ENCODE measurements around the gene SERINC4. TPM values are rescaled to one million over a fixed set of nuclear protein-coding genes. Genes with fewer than 3 reads are reported as not detected.
"Not testable (repeated sequence)": the region's sequence is repeated elsewhere in the genome, so short reads cannot be mapped to it uniquely, and the experiment has no call there.

Gene SERINC4
- total RNA-seq: not detected in 2 replicates

GRCh38 chr15:43799945-43800285 lies at the start of gene SERINC4:
Gene SERINC4 (minus strand): TSS chr15:43800220. CDS start chr15:43799986, 234 bp downstream.
- no peak for DNase-seq

- DNase-seq: no peak
Observed at GRCh38 chr15:43845421-43845820, 45.4 kb upstream of the SERINC4 start.

GRCh38 chr15:43832485-43832884 lies 32.5 kb upstream of the SERINC4 start:
- DNase-seq: not testable (repeated sequence)

- not testable (repeated sequence) for DNase-seq
Observed at GRCh38 chr15:43831519-43832052, 31.6 kb upstream of the SERINC4 start.

- not testable (repeated sequence) for DNase-seq
Observed at GRCh38 chr15:43830691-43831275, 30.8 kb upstream of the SERINC4 start.

DNA sequence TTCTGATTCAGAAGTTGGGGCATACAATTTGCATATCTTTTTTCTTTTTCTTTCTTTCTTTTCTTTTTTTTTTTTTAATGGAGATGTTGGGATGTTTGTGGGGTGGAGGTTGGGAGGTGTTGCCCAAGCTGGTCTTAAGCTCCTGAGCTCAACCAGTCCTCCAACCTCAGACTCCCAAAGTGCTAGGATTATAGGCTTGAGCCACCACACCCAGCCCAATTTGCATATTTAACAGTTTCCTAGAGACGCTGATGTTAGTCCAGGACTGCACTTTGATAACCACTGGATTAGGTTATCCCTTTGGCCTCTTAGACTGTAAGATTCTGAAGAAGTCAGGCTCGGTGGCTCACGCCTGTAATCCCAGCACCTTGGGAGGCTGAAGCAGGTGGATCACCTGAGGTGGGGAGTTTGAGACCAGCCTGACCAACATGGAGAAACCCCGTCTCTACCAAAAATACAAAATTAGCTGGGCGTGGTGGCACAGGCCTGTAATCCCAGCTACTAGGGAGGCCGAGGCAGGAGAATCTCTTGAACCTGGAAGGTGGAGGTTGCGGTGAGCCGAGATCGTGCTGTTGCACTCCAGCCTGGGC lies 30.0 kb upstream of the SERINC4 start:
- not testable (repeated sequence) for DNase-seq

GRCh38 chr15:43828061-43828657 lies 28.1 kb upstream of the SERINC4 start:
- DNase-seq: peak; percentile 11

GRCh38 chr15:43826508-43827341 lies 26.7 kb upstream of the SERINC4 start, which contains the start of gene WDR76:
Gene WDR76 (plus strand): TSS chr15:43827002. CDS start chr15:43827033, 31 bp downstream.
- peak; percentile 86 for DNase-seq

DNA sequence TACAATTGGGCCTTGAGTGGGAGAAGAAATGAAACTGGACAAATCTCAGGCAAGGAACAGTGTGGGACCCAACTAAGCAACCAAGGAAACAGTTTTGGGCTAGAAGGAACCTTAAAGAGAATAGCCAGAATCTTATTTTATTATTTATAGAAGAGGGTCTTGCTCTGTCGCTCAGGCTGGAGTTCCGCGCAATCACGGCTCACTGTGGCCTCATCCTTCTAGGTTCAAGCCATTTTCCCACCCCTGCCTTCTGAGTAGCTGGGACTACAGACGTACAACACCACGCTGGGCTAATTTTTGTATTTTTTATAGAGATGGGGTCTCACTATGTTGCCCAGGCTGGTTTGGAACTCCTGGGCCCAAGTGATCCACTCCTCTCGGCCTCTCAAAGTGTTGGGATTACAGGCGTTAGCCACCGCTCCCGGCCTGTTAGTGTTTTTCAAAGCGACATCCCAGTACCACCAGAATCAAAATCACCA lies 26.0 kb upstream of the SERINC4 start:
- no peak for DNase-seq

- not testable (repeated sequence) for DNase-seq
Observed at GRCh38 chr15:43825305-43825704, 25.3 kb upstream of the SERINC4 start.

DNA sequence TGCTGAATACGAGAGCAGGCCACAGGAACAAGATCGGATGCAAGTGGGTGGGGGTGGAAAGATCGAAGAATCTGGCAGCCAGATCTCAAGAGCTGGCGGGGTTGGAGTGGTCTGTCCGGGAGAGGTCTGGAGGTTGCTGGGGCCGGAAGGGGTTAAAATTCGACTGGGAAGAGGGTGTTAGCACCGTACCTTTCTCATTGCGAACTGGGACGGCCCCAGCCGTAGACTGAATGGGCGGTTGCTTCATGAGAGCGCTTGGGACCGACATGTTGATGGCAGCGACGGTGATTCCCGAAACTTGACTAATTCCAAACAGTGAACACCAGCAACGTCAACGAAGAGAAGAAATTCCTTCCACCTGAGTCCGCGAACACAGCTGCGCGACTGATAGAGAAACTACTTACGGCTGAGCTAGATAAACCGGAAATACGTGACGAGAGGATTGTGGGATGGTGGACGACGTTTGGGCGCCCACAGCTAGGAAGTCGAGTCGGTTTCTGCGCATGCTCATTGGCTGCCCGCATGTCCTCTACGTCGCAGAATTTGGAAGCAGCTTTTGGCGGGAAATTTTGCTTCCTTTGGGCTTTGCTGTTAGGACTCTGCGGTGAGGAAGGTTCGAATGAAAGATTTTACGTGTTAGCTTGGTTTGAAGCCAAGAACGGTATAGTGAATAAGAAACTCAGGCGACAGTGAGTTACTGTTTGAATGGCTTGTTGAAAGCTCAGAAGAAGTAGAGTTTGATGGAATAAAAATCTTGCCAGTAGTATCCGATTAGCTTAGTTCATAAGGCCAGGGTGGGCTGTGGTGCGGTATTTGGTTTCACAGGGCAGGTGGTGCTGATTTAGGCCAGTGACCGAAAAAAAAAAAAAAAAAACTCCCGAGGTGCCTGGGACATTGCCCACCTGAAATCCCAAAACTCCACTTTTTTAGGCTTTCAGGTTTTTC lies 24.6 kb upstream of the SERINC4 start, which contains the start of gene MFAP1:
MFAP1 (minus strand) TSS at position 389 of the 945 bp plus-strand sequence; CDS start at position 268, 121 bp downstream.
- DNase-seq: peak; percentile 98

- no peak for DNase-seq
Observed at GRCh38 chr15:43821505-43821904, 21.5 kb upstream of the SERINC4 start.

DNA sequence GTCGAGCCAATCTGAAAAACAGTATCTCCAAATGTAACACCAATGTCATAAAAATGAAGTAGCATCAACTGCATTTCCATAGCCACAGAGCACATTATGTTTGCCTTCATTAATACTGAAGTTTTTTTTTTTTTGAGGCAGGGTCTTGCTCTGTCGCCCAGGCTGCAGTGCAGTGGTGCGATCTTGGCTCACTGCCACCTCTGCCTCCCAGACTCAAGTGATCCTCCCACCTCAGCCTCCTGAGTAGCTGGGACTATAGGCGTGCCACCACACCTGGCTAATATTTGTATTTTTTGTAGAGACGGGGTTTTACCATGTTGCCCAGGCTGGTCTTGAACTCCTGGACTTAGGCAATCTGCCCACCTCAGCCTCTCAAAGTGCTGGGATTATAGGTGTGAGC lies 15.0 kb upstream of the SERINC4 start:
- DNase-seq: not testable (repeated sequence)

DNA sequence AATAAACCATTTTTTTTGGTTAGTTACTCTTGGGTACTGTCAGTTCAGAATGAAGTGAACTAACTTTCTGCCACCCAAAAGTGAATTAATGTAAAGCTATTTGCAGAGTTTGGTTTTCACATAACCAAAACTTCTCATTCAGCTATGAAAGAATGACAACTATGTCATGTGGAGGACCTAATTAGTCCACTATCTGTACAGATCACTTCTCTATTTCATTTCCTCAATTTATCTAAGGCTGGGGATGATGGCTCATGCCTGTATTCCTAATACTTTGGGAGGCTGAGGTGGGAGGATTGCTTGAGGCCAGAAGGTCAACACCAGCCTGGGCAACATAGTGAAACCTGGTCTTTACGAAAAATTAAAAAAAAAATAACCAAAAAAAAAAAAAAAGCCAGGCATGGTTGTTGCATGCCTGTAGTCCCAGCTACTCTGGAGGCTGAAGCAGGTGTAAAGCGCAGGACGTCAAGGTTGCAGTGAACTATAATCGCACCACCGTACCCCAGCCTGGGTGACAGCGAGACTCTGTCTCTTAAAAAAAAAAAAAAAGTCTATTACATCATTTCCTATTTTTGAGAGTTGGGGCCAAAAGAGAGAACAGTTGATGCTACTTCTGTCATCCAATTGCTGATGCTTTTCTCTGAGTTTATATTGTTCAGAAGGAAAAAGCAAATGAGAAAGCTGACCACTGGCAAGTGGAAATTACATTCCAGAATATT lies 9.1 kb upstream of the SERINC4 start:
- DNase-seq: no peak

DNA sequence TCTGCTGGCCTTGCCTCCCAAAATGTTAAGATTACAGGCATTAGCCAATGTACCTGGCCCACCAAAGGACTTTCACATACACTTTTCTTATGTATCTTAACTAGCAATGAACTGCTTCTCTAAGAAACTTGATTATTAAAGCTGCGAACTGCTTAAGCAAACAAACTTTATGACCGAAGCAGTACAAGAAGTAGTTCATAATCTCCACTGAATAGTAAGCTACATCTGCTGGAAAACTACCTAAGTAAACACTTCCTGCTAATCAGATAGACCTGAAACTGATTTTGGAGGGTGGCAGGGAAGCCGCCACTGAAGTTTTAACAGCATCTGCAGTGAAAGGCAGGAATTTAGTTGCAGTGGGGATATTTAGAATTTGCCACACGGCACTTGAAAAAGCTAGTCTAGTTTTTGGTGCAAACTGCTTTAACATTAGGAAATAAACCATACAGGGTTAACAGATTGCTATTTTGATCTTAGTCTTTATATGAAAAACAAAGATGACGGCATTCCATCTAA lies 8.5 kb upstream of the SERINC4 start:
- DNase-seq: no peak

DNA sequence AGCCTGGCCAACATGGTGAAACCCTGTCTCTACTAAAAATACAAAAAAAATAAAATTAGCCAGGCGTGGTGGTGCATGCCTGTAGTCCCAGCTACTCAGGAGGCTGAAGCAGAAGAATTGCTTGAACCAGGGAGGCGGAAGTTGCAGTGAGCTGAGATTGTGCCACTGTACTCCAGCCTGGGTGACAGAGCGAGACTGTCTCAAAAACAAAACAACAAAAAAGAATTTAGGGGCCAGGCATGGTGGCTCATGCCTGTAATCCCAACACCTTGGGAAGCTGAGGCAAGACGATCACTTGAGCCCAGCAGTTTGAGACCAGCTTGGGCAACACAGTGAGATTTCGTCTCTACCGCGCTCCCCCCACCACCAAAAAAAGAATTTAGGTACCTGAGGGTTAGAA lies 2.7 kb upstream of the SERINC4 start:
- DNase-seq: not testable (repeated sequence)

- peak; percentile 93 for DNase-seq
Observed at GRCh38 chr15:43800286-43801141, 494 bp upstream of the SERINC4 start, which contains the start of gene HYPK. Gene HYPK (plus strand): TSS chr15:43800599. CDS start chr15:43800623, 24 bp downstream.

- DNase-seq: no peak
Observed at GRCh38 chr15:43799209-43799944, 643 bp downstream of the SERINC4 start.

GRCh38 chr15:43796566-43796965 lies 3.5 kb downstream of the SERINC4 start:
- DNase-seq: no peak
